Measurements from ENCODE around the gene DHRS7B.

Gene DHRS7B

DNA sequence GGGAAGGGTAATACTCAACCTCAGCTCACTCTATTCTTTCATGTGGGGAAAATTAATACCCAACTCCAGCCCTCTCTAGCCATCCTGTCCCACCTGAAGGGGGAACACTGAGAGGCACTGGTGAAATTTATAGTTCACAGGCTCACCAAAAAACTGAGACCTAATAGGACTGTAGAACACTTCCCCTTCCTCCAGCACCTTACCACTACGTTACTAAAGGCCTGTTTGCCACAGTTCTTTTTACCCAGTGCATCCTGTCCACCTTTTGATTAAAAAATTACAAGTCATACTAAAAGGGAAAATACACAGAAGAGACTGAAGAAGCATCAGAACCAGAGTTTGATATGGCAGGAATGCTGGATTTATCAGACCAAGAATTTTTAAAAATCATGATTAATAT, 26.0 kb downstream of the DHRS7B start:
- no peak for DNase-seq (ENCODE audit: low spot score)

DNA sequence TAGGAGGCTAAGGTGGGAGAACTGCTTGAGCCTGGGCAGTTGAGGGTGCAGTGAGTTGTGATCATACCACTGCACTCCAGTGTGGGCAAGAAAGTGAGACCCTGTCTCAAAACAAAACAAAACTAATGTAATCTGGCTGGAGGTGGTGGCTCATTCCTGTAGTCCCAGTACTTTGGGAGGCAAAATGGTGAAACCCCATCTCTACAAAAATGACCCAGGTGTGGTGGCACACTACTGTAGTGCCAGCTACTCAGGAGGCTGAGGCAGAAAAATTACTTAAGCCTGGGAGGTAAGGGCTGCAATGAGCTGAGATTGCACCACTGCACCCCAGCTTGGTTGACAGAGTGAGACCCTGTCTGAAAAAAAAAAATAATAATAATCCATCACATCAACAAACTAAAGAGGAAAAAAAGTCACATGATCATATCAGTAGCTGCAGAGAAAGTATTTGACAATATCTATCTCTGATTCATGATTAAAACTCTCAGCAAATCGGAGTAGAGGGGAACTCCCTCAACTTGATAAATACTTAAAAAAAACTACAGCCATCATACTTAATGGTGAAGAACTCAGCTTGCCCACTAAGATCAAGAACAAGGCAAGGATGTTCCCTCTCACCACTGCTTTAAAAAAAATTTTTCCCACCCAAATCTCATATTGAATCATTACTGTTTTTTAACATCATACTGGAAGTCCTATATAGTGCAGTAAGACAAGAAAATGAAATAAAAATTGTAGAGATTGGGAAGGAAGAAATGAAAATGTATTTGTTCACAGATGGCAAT, 31.0 kb downstream of the DHRS7B start:
- DNase-seq (ENCODE audit: low spot score), result no peak

DNA sequence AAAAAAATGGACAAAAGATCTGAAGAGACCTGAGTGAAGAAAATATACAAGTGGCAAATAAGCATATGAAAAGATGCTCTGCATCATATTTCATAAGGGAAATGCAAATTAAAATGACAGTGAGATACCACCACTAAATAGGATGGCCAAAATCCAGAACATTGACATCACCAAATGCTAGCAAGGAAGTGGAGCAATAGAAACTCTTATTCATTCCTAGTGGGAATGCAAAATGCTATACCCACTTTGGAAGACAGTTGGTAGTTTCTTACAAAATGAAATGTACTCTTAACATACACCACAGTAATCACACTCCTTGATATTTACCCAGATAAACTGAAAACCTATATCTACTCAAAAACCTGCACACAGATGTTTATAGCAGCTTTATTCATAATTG, 33.6 kb downstream of the DHRS7B start:
- DNase-seq (ENCODE audit: low spot score), result no peak

DNA sequence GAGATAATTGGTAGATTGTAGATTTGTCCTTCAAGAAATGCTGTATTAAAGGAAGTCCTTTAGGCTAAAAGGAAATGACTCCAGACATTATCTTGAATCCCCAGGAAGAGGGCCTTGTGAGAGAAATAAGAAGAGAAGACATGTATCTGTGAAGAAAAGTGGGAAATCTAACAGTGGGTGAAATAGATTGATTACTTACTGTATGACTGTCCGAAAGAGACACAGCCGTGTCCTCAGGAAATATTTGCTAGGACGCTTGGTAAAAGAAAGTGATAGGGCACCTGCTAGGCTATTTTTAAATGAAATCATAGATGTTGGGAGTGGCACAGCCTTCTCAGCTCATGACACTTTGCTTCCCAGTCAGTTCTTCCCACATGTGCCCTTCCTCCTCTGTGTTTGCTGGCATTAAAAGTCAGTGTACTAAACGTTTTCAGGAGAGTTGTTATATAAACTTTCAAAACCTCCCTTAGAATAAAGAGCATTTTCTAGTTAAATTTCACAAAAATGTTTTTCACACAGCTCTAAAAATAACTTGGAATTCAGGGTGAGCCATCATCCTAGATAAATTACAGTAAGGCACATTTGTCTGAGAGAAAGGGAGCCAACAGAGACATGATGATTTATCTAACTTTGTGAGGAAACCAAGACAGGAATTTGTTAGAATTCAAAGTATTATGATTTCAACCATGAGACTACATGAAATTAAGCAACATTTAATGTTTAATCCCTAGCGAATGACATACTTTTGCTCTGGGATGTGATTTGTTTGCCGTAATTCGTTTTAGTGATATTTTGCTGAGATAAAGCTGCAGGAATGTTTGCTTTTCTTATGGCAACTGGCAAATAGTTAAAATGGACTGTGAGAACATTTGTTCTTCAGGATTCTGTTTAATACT, 35.0 kb downstream of the DHRS7B start:
- peak; percentile 14 for DNase-seq (ENCODE audit: low spot score)

DNA sequence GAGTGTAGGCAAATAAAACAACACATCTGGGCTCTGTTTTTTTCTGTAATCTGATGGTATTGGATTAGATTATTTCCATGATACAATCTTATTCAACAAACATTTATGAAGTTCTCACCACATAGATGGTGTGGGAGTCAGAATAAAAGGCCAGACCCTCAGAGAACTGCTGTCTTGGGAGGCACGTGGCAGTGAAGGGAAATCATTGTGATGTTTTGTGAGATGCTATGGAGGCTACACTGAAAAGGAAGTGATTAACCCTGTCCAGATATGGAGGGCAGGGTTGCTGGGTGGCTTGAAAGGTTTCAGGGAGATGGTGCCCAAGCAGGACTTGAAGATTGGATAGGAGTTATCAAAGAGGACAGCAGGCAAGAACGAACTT, 35.6 kb downstream of the DHRS7B start:
- DNase-seq (ENCODE audit: low spot score), result no peak

DNA sequence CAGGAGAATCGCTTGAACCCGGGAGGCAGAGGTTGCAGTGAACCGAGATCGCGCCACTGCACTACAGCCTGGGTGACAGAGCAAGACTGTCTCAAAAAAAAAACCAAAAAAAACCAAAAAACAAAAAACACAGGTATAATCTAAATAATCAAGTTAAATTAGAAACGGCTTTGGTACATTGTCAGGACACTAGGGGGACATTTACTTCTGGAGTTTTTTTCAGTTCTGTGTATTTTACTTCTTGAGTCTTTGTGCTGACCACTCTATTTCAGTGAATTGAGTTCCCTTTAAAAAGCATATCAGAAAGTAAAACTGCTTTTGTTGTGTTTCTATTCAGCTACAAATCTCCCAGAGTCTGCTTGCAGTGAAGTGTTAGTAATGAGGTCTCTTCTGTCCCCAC, 36.3 kb downstream of the DHRS7B start:
- no peak for DNase-seq (ENCODE audit: low spot score)

DNA sequence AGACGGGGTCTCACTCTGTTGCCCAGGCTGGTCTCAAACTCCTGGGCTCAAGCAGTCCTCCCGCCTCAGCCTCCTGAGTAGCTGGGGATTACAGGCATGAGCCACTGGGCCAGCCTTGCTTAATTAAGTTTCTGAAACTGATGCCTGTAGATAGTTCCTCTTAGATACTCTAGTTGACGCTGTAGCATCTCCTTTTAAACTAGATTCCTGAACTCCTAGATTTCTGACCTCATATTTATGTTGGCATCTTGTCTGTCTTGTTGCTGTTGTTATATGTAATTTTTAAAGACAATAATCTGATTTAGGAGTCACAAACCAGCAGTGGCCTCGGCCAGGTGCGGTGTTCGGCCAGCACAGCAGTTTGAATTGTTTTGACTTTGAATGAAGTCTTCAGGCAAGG, 37.5 kb downstream of the DHRS7B start:
- no peak for DNase-seq (ENCODE audit: low spot score)

DNA sequence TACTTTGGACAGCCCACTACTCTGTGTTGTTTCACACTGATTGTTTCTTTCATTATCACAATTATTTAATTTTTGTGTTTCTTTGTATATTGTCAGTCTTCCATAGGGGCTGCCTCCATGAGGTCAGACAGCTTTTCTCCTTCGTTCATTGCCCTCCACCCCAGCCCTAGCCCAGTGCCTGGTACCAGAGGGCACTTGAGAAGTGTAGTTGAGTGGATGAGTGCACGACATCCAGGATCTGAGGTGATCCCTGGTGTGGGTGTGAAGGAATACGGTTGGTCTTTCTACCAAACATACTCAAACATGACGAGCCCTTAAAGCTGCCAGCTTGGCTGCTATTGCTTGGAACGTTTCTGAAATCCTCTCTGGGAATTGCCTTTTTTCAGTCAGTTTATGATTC, 37.9 kb downstream of the DHRS7B start:
- no peak for DNase-seq (ENCODE audit: low spot score)

DNA sequence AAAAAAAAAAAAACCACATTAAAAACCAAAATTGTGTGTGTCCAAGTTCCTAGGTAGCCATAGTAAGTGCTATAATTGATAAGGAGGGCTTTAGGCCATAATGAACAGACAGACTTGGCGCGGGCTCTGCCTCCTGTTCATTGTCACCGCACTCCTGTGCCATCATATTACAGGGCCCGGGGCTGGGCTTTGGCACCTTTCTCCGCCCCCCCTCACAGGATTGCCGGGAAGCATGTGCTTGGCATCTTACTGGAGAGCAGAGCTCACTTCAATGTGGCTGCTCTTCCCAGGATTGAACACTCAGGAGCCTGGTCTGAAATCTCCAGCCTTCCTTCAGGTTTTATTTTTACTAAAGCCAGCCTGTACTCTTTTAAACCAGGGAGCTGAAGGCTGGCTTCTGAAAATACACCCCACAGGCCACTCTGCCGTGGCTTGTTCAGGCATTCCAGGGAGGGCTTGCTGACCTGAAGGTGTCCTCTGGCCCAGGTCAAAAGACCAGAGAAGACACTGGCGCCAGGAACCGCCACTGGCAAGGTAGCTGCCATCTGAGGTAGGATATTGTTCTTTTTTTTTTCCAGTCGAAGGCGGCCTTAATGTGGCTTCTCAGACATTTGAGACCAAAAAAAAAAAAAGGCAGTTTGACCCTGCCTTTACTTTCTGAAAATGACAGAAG, 39.3 kb downstream of the DHRS7B start:
- DNase-seq (ENCODE audit: low spot score), result no peak

DNA sequence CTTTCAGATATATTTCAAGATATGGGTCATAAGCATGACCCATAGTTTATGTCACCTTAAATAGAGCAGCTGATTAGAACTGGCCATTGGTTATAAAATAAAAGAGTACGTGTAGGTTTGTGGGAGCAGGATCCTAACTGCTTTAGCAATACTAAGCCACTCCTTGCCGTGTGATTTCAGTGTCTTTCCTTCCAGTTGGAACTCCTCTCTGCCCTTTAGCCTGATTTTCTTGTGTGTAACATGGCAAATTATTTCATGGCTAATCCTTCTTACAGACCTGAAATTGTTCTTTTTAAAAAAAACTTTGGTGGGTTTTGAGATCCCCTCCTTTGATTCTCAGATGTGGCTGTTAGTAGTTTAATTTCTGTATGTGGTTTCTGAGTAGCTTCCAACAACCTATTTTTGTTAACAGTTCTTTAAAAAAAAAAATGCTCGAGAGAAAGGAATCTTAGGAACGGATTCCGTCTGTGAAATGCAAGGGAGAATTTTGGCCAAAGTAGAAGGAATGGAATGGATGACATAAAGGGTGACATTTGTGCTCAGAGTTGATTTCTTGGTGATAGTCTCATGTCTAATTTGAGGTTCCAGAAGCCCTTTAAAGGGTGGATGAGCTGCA, 39.9 kb downstream of the DHRS7B start:
- no peak for DNase-seq (ENCODE audit: low spot score)

DNA sequence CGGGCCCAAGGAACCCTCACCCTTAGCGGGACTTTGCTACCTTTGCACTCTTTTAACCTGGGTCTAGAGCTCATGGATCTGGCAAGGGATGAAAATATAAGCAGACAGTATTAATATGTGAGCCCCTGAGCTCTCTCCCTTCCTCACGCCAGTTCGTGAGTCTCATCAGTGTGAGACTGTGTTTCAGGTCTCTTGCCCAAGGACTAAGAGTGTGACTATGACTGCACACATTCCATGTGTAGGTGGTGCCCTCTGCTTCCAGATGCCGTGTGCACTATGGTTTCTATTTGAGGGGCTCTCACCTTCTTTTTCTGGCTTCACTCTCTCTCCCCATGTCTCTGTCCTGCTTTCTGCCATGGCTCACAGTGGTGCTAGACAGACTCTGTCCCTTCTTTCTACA, 40.5 kb downstream of the DHRS7B start:
- DNase-seq (ENCODE audit: low spot score), result no peak

DNA sequence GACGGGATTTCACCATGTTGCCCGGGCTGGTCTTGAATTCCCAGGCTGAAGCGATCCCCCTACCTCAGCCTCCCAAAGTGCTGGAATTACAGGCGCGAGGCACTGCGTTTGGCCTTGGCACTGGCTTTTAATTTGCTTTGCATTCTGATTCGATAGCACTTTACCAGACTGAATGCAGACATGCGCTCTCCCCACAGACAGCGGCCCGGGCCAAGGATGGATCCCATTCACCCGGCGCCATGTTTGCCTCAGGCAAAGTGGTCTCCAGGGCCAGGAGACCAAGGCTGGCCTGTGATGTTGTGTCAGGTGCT, 41.7 kb downstream of the DHRS7B start:
- DNase-seq (ENCODE audit: low spot score), result no peak

DNA sequence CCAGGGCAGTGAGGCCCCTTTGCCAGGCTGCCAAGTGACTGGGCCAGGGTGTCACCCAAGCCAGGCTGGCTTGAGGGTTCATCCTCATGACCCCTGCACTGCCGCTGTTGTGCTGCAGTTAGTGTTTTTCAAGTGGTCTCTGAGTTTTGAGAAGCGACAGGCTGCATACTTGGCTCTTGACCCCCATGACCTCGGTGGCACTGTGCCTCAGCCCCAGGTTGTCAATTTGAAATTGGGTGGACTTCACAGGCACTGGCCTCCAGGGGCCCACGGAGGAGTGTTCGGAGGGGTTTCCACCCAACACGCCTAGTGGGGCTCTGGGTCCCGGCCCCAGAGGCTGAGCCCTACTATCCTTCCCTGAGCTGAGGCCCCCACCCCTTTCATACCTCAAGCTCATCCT, 42.7 kb downstream of the DHRS7B start:
- DNase-seq (ENCODE audit: low spot score), result no peak

DNA sequence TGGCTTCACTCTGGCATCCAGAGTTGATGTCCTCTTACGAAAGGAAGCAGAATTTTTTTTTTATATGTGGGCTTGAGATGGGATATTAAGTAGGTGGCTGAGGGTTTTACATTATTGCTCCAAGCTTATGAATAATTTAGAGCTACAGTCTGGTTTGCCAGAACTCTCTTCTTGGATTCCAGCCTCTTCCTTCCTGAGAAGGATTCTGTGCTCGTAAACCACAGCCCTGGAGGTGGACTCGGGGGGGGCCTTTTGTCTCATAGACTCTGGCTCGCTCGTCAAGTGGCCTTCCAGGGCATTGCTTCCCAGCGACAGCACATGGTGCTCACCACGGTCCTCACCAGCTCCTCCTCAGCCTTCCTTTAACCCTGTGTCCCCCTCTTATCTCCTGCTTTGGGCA, 44.0 kb downstream of the DHRS7B start:
- no peak for DNase-seq (ENCODE audit: low spot score)

DNA sequence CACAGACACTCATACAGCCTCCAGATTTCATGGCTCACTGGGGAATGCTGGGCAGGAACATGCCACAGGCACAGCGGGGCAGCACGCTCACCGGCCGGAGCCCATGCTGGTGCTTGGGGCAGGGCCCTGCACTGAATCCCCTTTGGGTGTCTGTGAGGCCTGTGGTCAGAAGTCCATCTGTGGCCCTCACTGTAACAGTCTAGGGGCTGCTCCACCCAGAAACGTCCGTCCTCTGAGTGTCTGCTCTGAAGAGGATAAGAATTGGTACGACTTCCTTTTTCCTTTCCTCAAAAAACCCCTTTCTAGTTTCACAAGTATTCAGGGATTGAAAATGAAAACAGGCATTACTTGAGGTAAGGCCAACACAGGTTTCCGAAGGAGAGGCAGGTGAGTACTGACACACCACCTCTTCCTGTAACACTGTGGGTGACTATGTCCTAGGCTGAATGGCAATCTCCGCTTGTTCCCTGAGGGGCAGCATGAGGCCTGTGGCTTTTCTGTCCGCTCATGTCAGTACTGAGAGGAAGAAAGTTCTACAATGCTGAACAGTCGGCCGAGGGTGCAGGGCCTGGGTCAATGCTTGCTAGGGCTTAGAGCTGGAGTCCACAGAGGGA, 44.7 kb downstream of the DHRS7B start:
- no peak for DNase-seq (ENCODE audit: low spot score)

DNA sequence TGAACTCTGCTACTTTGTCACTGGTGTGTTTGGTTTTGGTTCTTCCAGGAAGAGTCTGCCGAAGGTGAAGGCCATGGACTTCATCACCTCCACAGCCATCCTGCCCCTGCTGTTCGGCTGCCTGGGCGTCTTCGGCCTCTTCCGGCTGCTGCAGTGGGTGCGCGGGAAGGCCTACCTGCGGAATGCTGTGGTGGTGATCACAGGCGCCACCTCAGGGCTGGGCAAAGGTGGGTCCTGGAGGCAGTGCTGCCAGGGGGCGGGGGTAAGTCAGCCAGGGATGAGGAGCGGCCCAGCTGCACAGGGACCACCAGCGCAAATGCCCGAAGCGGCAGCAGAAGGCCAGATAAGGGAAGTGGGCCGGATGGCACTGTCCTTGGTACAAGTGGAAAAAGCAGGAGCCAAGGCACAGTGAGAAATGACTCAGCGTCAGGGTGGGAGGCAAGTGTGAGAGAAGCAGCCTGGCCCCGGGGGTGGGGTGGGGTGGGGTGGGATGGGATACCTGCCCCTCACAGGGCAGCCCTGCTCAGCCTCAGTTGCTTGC, 45.3 kb downstream of the DHRS7B start:
- DNase-seq (ENCODE audit: low spot score), result no peak

DNA sequence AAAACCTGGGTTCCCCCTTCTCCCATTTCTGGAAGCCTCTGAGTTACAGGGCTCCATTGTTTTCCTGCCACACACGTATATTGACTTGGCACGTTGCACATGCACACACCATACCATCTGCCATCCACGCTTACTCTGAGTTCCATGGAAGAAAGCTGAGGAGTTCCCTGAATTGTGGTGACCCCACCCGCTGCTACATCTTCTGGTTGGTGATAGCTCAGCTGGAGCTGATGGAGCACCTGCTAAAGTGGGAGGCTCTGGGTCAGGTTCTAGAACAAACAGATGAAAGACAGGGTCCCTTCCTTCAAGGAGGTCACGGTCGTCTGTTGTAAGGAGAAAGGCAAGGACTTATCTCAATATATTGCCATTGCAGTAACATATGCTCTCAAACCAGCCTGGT, 46.1 kb downstream of the DHRS7B start:
- DNase-seq (ENCODE audit: low spot score), result no peak

DNA sequence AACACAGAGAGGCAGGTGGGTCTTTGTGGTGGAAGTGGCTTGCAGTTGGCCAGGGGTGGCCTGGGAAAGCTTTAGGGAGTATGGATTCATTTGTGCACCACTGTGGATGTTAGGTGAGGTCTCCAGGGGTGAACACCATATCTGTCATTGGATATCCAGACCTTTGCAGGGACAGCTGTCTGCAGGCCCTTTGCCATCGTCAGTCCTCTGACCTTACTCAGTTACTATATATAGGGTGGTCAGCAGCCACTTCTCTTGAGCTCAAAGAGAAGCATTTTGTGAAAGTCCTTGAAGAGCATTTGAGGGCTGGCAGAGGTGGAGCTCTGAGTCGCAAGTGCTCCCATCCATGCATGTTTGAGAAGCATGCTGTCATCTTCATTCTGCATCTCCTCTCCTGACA, 46.8 kb downstream of the DHRS7B start:
- DNase-seq (ENCODE audit: low spot score), result no peak

DNA sequence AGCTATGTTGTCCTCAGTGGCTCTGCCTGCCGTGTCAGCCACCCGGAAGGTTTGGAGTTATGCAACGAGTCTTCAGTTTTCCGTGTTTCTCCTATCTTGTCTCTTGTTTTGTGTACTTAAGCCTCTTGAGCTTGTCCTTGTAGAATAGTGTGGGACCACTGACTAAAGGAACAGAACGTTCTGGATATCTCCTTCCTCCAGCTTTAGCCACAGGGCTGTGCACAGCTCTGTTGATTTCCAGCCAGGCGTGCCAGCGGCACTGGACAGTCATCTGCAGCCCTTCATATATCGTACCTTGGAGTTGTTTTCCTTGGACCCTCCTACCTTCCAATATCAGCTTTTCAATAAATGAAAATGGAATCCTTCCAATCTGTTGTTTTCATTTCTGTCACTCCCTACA, 47.4 kb downstream of the DHRS7B start:
- DNase-seq (ENCODE audit: low spot score), result no peak

DNA sequence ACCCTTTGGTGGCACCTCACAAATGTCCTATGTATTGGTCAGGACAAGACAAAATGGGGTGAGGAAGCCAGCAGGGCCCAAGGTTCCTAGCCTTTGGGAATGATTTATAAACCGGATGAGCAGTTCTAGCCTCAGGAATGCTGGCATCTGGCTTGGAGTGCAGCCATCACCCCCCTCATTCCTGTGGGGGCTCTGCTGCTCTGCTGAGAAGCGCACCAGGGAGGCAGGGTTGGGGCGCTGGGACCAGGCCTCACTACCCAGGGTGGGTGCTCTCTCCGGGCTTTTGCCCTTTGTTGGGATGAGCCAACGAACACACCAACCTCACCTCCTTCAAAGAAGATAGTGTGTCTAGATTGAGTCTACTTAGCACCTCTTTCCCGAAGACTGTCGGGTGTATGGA, 47.9 kb downstream of the DHRS7B start:
- DNase-seq (ENCODE audit: low spot score), result no peak

DNA sequence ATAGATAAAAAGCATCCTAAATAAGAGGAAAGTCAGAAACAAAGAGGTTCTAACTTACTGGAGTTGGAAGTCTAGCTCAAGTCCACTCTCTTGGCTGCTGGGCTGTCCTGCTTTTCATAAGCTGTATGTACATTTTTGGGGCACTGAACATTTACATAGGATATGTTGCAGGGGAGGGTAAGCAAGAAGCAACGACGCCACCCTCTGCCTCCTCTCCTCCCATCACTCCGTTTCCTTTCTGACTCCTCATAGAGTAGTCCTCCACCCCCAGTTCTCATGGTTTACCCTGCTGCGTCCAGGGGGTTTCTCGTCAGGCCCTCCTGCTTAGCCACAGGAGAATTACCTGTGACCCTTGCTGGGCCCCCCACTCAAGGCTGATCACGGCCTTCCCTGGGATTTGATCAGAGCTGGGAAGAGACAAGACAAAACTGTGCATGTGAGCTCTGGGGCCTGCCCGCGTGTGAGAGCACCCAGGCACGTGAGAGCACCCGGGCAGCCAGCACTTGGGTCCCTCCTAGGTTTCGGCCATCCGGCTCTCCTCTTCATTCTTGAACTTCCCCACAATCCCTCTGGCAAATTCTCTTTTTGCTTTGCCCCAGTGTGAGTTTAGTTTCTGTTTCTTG, 50.1 kb downstream of the DHRS7B start:
- DNase-seq (ENCODE audit: low spot score), result no peak

DNA sequence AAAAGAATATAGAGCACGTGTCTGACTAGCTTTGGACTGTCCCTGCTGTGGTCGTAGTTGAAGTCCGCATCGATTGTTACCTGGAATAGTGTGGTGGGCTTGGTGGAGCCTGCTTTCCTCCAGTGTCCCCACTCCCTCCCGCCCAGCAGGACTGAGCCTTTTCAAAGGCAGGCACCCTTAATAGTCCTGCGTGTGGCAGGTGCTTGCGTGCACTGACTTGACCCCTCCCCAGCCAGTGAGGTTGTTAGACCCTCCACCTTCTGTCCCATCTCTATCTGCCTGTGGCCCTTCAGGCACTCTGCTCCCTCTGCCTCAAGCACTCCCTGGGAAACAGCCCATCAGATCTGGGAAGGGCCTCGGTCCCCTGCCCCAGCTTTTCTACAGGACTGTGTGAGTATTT, 50.6 kb downstream of the DHRS7B start:
- no peak for DNase-seq (ENCODE audit: low spot score)
